Ascending aorta (tissue), 2 donors: ENCODE data around the gene SNX13. TPM values are rescaled to one million over a fixed set of nuclear protein-coding genes. Genes with fewer than 3 reads are reported as not detected.

Experiments
- DNase-seq, 2 donors: peaks; one replicate each; pipeline ENCODE4 v3.0.0-alpha.2; 2019; ENCODE audit warnings: low spot score in 2 of 2
- H3K27ac ChIP-seq, 2 donors: fragments of 200-600 bp; sonication (generic); one replicate each; pipeline ENCODE4 v1.5.1; 2016 to 2017; ENCODE audit warnings: mild to moderate bottlenecking in 1 of 2
- H3K27me3 ChIP-seq: fragments of 200-600 bp; sonication (generic); one replicate; pipeline ENCODE4 v1.5.1; 2017
- H3K36me3 ChIP-seq, 2 donors: fragments of 200-600 bp; sonication (generic); one replicate each; pipeline ENCODE4 v1.5.1; 2016
- H3K4me1 ChIP-seq, 2 donors: fragments of 200-600 bp; sonication (generic); one replicate each; pipeline ENCODE4 v1.5.1; 2016 to 2017; ENCODE audit warnings: mild to moderate bottlenecking in 1 of 2
- H3K4me3 ChIP-seq, 2 donors: fragments of 200-600 bp; sonication (generic); one replicate each; pipeline ENCODE4 v1.5.1; 2016 to 2017; ENCODE audit warnings: mild to moderate bottlenecking in 1 of 2
- H3K9me3 ChIP-seq, 2 donors: fragments of 200-600 bp; sonication (generic); one replicate each; pipeline ENCODE4 v1.5.1; 2016
- intact Hi-C: fragments of 100-400 bp; cut with DNase I; formaldehyde crosslinking; loops from one replicate; pipeline ENCODE4 v1.15.1; 2023
- total RNA-seq: library from RNA; depleted of rRNA; stranded (reverse); fragments of >200 nt; gene quantifications from one replicate; pipeline ENCODE4 v1.1.0, GENCODE V29; 2016
- TF ChIP-seq, protein P1 (sequence below), 3 experiments: fragments of 200-600 bp in 2 of 3; fragments of 450-650 bp in 1 of 3; sonication (generic) in 2 of 3; IDR thresholded peaks; one replicate each; pipeline ENCODE4 v1.5.1; 2016 to 2019; ENCODE audit warnings: antibody characterized with exemption in 3 of 3, mild to moderate bottlenecking in 1 of 3, moderate library complexity in 1 of 3

SNX13 gene
- total RNA-seq, 1 donor from 2014 or later: 26.2 TPM

DNA sequence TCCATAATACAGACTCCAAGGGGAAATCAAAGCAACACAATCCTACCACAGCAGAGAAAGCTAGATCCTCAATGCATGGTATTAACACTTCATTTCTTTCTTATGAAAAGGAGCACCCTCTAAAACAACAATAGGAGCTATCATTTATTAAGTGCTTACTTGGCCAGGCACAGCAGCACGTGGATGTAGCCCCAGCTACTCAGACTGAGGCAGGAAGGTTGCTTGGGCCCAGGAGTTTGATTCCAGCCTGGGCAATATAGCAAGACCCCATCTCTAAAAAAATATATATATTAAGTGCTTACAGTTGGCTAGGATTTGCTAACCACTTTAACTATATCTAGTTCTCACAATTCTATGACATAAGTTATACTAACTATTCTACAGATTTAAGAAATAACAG, 12.2 kb downstream of the SNX13 start:
- no peak for DNase-seq
- Histone ChIP-seq H3K36me3 (no peaks in the 10 kb centered on the region), H3K27ac (no peak overlapping the region), H3K9me3 (no peaks in the 10 kb centered on the region), H3K27me3 (no peaks in the 10 kb centered on the region), H3K4me3 (no peak overlapping the region), H3K4me1 (peaks cover 0 to 11% of the 10 kb centered on the region in 2 donors)
- TF ChIP-seq, protein P1, sequence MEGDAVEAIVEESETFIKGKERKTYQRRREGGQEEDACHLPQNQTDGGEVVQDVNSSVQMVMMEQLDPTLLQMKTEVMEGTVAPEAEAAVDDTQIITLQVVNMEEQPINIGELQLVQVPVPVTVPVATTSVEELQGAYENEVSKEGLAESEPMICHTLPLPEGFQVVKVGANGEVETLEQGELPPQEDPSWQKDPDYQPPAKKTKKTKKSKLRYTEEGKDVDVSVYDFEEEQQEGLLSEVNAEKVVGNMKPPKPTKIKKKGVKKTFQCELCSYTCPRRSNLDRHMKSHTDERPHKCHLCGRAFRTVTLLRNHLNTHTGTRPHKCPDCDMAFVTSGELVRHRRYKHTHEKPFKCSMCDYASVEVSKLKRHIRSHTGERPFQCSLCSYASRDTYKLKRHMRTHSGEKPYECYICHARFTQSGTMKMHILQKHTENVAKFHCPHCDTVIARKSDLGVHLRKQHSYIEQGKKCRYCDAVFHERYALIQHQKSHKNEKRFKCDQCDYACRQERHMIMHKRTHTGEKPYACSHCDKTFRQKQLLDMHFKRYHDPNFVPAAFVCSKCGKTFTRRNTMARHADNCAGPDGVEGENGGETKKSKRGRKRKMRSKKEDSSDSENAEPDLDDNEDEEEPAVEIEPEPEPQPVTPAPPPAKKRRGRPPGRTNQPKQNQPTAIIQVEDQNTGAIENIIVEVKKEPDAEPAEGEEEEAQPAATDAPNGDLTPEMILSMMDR (IDR thresholded peaks at IDR 0.05): no peak
- intact Hi-C loops: no loop called here

- Histone ChIP-seq H3K27me3 (no peaks in the 10 kb centered on the region), H3K27ac (no peak overlapping the region), H3K4me3 (no peak overlapping the region), H3K9me3 (peaks cover 0 to 6% of the 10 kb centered on the region in 2 donors), H3K4me1 (peaks cover 0 to 8% of the 10 kb centered on the region in 2 donors), H3K36me3 (no peaks in the 10 kb centered on the region)
- intact Hi-C loops: no loop called here
- TF ChIP-seq, protein P1 (IDR thresholded peaks at IDR 0.05): no peak
- no peak for DNase-seq
Observed at GRCh38 chr7:17921857-17922416, 18.4 kb downstream of the SNX13 start.

- no peak overlapping the region for H3K4me3 ChIP-seq
- TF ChIP-seq, protein P1 (IDR thresholded peaks at IDR 0.05): no peak
- no peak overlapping the region for H3K27ac ChIP-seq
- DNase-seq: no peak
- H3K27me3 ChIP-seq: no peaks in the 10 kb centered on the region
- H3K36me3 ChIP-seq: no peaks in the 10 kb centered on the region
- H3K4me1 ChIP-seq: no peaks in the 10 kb centered on the region
- intact Hi-C loops: no loop called here
- H3K9me3 ChIP-seq: peaks cover 0 to 12% of the 10 kb centered on the region in 2 donors
Observed at GRCh38 chr7:17917842-17918241, 22.5 kb downstream of the SNX13 start.

GRCh38 chr7:17916786-17917185, 23.5 kb downstream of the SNX13 start:
- Histone ChIP-seq H3K36me3 (no peaks in the 10 kb centered on the region), H3K27me3 (no peaks in the 10 kb centered on the region), H3K4me1 (no peaks in the 10 kb centered on the region), H3K27ac (no peak overlapping the region), H3K9me3 (peaks cover 0 to 12% of the 10 kb centered on the region in 2 donors), H3K4me3 (no peak overlapping the region)
- intact Hi-C loops: no loop called here
- TF ChIP-seq, protein P1 (IDR thresholded peaks at IDR 0.05): no peak
- no peak for DNase-seq

DNA sequence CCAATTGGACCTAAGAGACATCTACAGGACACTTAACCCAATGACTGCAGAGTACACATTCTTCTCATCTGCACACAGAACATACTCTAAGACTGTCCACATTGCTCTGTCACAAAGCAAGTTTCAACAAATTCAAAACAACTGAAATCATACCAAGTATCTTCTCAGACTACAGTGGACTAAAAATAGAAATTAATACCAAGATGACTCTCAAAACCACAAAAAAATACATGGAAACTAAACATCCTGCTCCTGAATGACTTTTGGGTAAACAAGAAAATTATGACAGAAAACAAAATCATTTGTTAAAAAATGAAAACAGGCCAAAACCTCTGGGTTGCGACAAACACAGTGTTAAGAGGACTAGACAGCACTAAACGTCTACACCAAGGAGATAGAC, 24.5 kb downstream of the SNX13 start:
- Histone ChIP-seq H3K9me3 (peaks cover 0 to 12% of the 10 kb centered on the region in 2 donors), H3K27ac (no peak overlapping the region), H3K36me3 (peaks cover 0 to 4% of the 10 kb centered on the region in 2 donors), H3K4me1 (no peaks in the 10 kb centered on the region), H3K4me3 (no peak overlapping the region), H3K27me3 (no peaks in the 10 kb centered on the region)
- intact Hi-C loops: no loop called here
- TF ChIP-seq, protein P1 (IDR thresholded peaks at IDR 0.05): no peak
- DNase-seq: no peak

GRCh38 chr7:17915168-17915567, 25.1 kb downstream of the SNX13 start:
- TF ChIP-seq, protein P1 (IDR thresholded peaks at IDR 0.05): no peak
- Histone ChIP-seq H3K27me3 (no peaks in the 10 kb centered on the region), H3K4me3 (no peak overlapping the region), H3K27ac (no peak overlapping the region), H3K36me3 (peaks cover 0 to 4% of the 10 kb centered on the region in 2 donors), H3K9me3 (peaks cover 0 to 12% of the 10 kb centered on the region in 2 donors), H3K4me1 (no peaks in the 10 kb centered on the region)
- intact Hi-C loops: no loop called here
- DNase-seq: no peak
